Retinal pigment epithelial cell (primary cell): ENCODE results near the gene ELMO3.

ENCODE experiments used
- DNase-seq: peaks from one replicate; pipeline ENCODE4 v3.0.0-alpha.2; 2010; ENCODE audit warnings: low read depth
- H3K4me3 ChIP-seq: 2 replicates; pipeline ENCODE4 v1.5.1; 2011; ENCODE audit warnings: mild to moderate bottlenecking, low read length, control low read depth, moderate library complexity
- CTCF ChIP-seq: conservative IDR thresholded peaks from 2 replicates; pipeline ENCODE4 v1.5.1; 2011; ENCODE audit warnings: low read depth, low read length, control low read depth, inconsistent platforms

Gene ELMO3

GRCh38 chr16:67206129-67206837 lies 7.4 kb downstream of the ELMO3 start:
- H3K4me3 ChIP-seq: no peak overlapping the region
- no peak for TF ChIP-seq CTCF
- no peak for DNase-seq

GRCh38 chr16:67206838-67207248 lies 7.9 kb downstream of the ELMO3 start:
- no peak overlapping the region for H3K4me3 ChIP-seq
- no peak for TF ChIP-seq CTCF
- no peak for DNase-seq

GRCh38 chr16:67207249-67208091 lies 8.5 kb downstream of the ELMO3 start:
- no peak for TF ChIP-seq CTCF
- no peak for DNase-seq
- H3K4me3 ChIP-seq: no peak overlapping the region

GRCh38 chr16:67208154-67208896 lies 9.4 kb downstream of the ELMO3 start:
- no peak for DNase-seq
- no peak overlapping the region for H3K4me3 ChIP-seq
- no peak for TF ChIP-seq CTCF

DNA sequence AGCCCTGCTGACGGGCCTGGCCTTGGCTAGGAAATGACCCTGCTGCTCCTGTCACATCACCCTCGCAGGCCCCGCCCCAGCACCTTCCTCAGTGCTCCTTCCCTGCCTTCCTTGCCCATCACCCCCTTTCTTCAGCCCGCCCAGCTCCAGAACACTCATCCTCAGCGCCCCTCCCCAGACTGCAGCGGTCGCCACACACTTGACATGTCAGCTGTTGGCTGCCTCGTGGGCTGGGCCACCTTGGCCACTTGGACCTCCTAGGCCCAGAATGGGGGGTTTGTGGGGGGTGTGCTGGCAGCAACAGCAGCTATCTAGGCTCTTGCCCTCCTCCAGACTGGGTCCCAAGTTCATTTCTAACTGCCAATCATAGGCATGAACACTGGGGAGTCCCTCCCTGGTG lies 10.6 kb downstream of the ELMO3 start:
- TF ChIP-seq CTCF: no peak
- no peak overlapping the region for H3K4me3 ChIP-seq
- DNase-seq: no peak

DNA sequence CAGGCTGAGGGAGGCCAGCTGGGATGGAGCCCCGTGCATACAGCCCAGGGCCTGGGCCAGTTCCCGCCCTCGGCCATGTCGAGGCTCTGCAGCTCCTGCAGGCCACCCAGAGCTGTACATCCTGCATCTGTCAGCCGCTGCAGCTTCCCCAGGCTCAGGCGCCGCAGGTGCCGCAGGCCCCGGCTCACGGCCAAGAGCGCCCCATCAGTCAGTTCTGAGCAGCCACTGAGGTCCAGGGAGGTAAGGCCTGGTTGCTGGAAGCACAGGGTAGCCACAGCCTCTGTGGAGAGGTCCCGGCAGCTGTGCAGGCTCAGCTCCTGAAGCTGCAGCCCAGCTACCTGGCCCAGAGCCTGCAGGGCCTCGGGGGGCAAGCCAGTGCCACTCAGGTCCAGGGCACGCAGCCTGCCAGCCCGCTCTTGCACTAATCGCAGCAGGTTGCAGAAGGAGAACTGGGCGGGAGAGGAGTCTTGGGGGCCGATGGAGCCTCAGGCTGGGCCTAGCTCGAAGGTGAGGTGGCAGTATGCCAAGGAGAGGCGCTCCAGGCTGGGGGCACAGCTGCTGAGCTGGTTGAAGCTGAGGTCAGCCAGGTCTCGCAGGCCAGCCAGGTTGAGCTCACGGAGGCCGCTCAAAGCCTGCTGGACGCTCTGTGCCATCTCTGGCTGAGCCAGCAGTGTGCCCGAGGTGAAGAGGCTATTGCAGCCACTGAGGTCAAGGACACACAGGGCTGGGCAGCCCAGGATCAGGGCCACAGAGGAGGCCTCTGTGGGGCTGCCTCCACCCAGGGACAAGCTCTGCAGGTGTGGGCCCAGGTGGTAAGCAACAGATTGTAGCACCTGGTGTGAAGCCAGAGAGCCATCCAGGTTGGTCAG lies 11.4 kb downstream of the ELMO3 start:
- DNase-seq: no peak
- no peak overlapping the region for H3K4me3 ChIP-seq
- no peak for TF ChIP-seq CTCF
